Measurements from ENCODE around the gene CHRNA4. TPM values are rescaled to one million over a fixed set of nuclear protein-coding genes. Genes with fewer than 3 reads are reported as not detected.

CHRNA4 gene
- total and polyA plus RNA-seq, 2 donors (not counting 3 experiments of a cell fraction or from before 2014, with no cell fraction given) = not detected

- no peaks in the 10 kb centered on the region for H3K9me3 ChIP-seq (replicated peaks; ENCODE audit: control insufficient read depth, insufficient read depth, low read length)
- H3K27me3 ChIP-seq (ENCODE audit: control insufficient read depth in 2 of 2, insufficient read depth in 2 of 2, low read length in 2 of 2) = peaks cover 9 to 15% of the 10 kb centered on the region in 2 experiments
- no peaks in the 10 kb centered on the region for H3K79me2 ChIP-seq (ENCODE audit: control insufficient read depth, insufficient read depth, low read length)
- ChIA-PET POLR2A (no interaction called here), CTCF (no interaction called here)
- no peak for FAIRE-seq
- H3K36me3 ChIP-seq (ENCODE audit: control insufficient read depth in 2 of 2, extremely low read depth in 1 of 2, insufficient read depth in 2 of 2, low read length in 2 of 2) = no peaks in the 10 kb centered on the region
- dilution Hi-C loops (cut with MboI; ENCODE audit: extremely low pct_ligation_motif_present, low sequenced_read_pairs) (no loop called here), intact Hi-C loops (cut with micrococcal nuclease) (no loop called here)
- no TSS peak for BruUV-seq (replicated peaks)
- H3K9me1 ChIP-seq (replicated peaks; ENCODE audit: control insufficient read depth, extremely low read depth, insufficient read depth, low read length) = no peaks in the 10 kb centered on the region
- no peak for DNase-seq (ENCODE audit: low read depth, low spot score)
- no peak overlapping the region for H3K27ac ChIP-seq (ENCODE audit: insufficient read depth, low read depth, low read length)
- no peak overlapping the region for H3K9ac ChIP-seq (replicated peaks; ENCODE audit: extremely low read depth, insufficient read depth, low read length)
- H3K4me1 ChIP-seq (ENCODE audit: control insufficient read depth, extremely low read depth, insufficient read depth, low read length) = no peaks in the 10 kb centered on the region
- no peak overlapping the region for H3K4me2 ChIP-seq (ENCODE audit: insufficient read depth, low read length)
- no peak overlapping the region for H3K4me3 ChIP-seq (replicated peaks in 1 of 3; ENCODE audit: insufficient read depth in 1 of 3, low read depth in 1 of 3, low read length in 3 of 3)
- TF ChIP-seq JUN (IDR thresholded peaks at IDR 0.05; ENCODE audit: borderline replicate concordance, insufficient read depth, insufficient read length, low read depth) = no peak
- TF ChIP-seq MYC (IDR thresholded peaks at IDR 0.05; ENCODE audit: low read depth, low read length) = no peak
- TF ChIP-seq POLR2A (IDR thresholded peaks at IDR 0.05; ENCODE audit: low read depth, low read length) = no peak
- no peak for TF ChIP-seq MAX (IDR thresholded peaks at IDR 0.05; ENCODE audit: insufficient read depth, insufficient read length)
- TF ChIP-seq GATA2 (IDR thresholded peaks at IDR 0.05; ENCODE audit: insufficient read depth, insufficient read length, low read depth, low read length) = no peak
- TF ChIP-seq EZH2 (IDR thresholded peaks at IDR 0.05; ENCODE audit: borderline replicate concordance, low read depth, low read length, severe bottlenecking) = no peak
- no peak for TF ChIP-seq FOS (IDR thresholded peaks at IDR 0.05; ENCODE audit: borderline replicate concordance, insufficient read depth, low read length)
- TF ChIP-seq CTCF (IDR thresholded peaks at IDR 0.05; ENCODE audit: extremely low read depth in 1 of 2, insufficient read depth in 1 of 2, low read depth in 1 of 2, low read length in 2 of 2) = no peak
- no peak for TF ChIP-seq POLR2AphosphoS5 (IDR thresholded peaks at IDR 0.05; ENCODE audit: insufficient read depth, low read depth, low read length)
- no peaks in the 10 kb centered on the region for H4K20me1 ChIP-seq (replicated peaks; ENCODE audit: control insufficient read depth, extremely low read depth, insufficient read depth, low read length)
- H2AFZ ChIP-seq (ENCODE audit: low read depth, low read length) = no peak overlapping the region
Observed at GRCh38 chr20:63357921-63358905, 2.9 kb downstream of the CHRNA4 start.

All from endothelial cell of umbilical vein (primary cell).